Ascending aorta (tissue), 2 donors: ENCODE measurements around the gene OLA1. TPM values are rescaled to one million over a fixed set of nuclear protein-coding genes. Genes with fewer than 3 reads are reported as not detected.

ENCODE experiments used
- DNase-seq, 2 donors: peaks; one replicate each; pipeline ENCODE4 v3.0.0-alpha.2; 2019; ENCODE audit warnings: low spot score in 2 of 2
- H3K27ac ChIP-seq, 2 donors: fragments of 200-600 bp; sonication (generic); one replicate each; pipeline ENCODE4 v1.5.1; 2016 to 2017; ENCODE audit warnings: mild to moderate bottlenecking in 1 of 2
- H3K27me3 ChIP-seq: fragments of 200-600 bp; sonication (generic); one replicate; pipeline ENCODE4 v1.5.1; 2017
- H3K36me3 ChIP-seq, 2 donors: fragments of 200-600 bp; sonication (generic); one replicate each; pipeline ENCODE4 v1.5.1; 2016
- H3K4me1 ChIP-seq, 2 donors: fragments of 200-600 bp; sonication (generic); one replicate each; pipeline ENCODE4 v1.5.1; 2016 to 2017; ENCODE audit warnings: mild to moderate bottlenecking in 1 of 2
- H3K4me3 ChIP-seq, 2 donors: fragments of 200-600 bp; sonication (generic); one replicate each; pipeline ENCODE4 v1.5.1; 2016 to 2017; ENCODE audit warnings: mild to moderate bottlenecking in 1 of 2
- H3K9me3 ChIP-seq, 2 donors: fragments of 200-600 bp; sonication (generic); one replicate each; pipeline ENCODE4 v1.5.1; 2016
- CTCF ChIP-seq, 3 experiments: fragments of 200-600 bp in 2 of 3; fragments of 450-650 bp in 1 of 3; sonication (generic) in 2 of 3; IDR thresholded peaks; one replicate each; pipeline ENCODE4 v1.5.1; 2016 to 2019; ENCODE audit warnings: antibody characterized with exemption in 3 of 3, mild to moderate bottlenecking in 1 of 3, moderate library complexity in 1 of 3
- intact Hi-C: fragments of 100-400 bp; cut with DNase I; formaldehyde crosslinking; loops from one replicate; pipeline ENCODE4 v1.15.1; 2023
- total RNA-seq: library from RNA; depleted of rRNA; stranded (reverse); fragments of >200 nt; gene quantifications from one replicate; pipeline ENCODE4 v1.1.0, GENCODE V29; 2016

Gene OLA1
- total RNA-seq, 1 donor from 2014 or later: 29.5 TPM

GRCh38 chr2:174035981-174036742 lies 212.2 kb downstream of the OLA1 start:
- Histone ChIP-seq H3K36me3 (no peaks in the 10 kb centered on the region), H3K4me1 (peaks cover 9 to 24% of the 10 kb centered on the region in 2 donors), H3K9me3 (no peaks in the 10 kb centered on the region), H3K27me3 (no peaks in the 10 kb centered on the region), H3K4me3 (peak overlapping the region; percentile 4 to 14), H3K27ac (peak overlapping the region; percentile 37 to 83)
- peak in 1 of 2 donors; percentile 90 for DNase-seq
- intact Hi-C loops: loop anchor here (1.0 to 5.0 kb wide), 4 partner anchors 23 to 211 kb away; partner anchors contain the start of gene OLA1
- TF ChIP-seq CTCF (IDR thresholded peaks at IDR 0.05): peak; percentile 8 to 33 (median 21)

DNA sequence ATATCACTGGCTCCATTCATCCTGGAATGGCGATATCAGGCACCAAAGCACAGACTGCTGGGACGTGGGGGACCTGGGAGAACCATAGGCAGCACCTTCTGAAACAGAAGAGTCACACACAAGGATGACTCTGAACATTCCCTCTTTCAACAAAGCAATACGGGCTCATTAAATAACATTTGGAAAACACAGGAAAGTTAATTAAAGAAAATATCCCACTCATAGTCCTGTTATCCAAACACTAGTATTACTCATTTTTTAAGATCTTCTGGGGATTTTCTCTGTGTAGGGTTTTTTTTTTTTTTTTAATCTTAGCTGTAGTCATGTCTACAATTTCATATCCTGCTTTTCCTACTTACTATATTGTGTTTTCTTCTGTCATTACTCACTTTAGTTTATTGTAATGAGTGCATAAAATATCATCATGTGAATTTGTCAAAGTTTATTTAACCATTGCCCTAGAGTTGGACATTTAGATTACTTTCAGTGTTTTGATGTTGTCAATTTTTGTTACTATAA lies 213.2 kb downstream of the OLA1 start:
- H3K4me3 ChIP-seq: no peak overlapping the region
- H3K27ac ChIP-seq: no peak overlapping the region
- H3K27me3 ChIP-seq: no peaks in the 10 kb centered on the region
- peaks cover 9 to 24% of the 10 kb centered on the region in 2 donors for H3K4me1 ChIP-seq
- intact Hi-C loops: loop anchor here (2.0 to 5.0 kb wide), 2 partner anchors 22 to 212 kb away; partner anchors contain the start of gene OLA1
- H3K9me3 ChIP-seq: no peaks in the 10 kb centered on the region
- H3K36me3 ChIP-seq: no peaks in the 10 kb centered on the region
- no peak for TF ChIP-seq CTCF (IDR thresholded peaks at IDR 0.05)
- peak in 1 of 2 donors; percentile 48 for DNase-seq

GRCh38 chr2:174033163-174033550 lies 215.2 kb downstream of the OLA1 start:
- no peak for DNase-seq
- H3K9me3 ChIP-seq: no peaks in the 10 kb centered on the region
- no peaks in the 10 kb centered on the region for H3K36me3 ChIP-seq
- no peak for TF ChIP-seq CTCF (IDR thresholded peaks at IDR 0.05)
- no peak overlapping the region for H3K4me3 ChIP-seq
- H3K27me3 ChIP-seq: no peaks in the 10 kb centered on the region
- H3K27ac ChIP-seq: no peak overlapping the region
- H3K4me1 ChIP-seq: peaks cover 9 to 21% of the 10 kb centered on the region in 2 donors
- intact Hi-C loops: no loop called here

GRCh38 chr2:174031226-174031625 lies 217.1 kb downstream of the OLA1 start:
- Histone ChIP-seq H3K27me3 (no peaks in the 10 kb centered on the region), H3K9me3 (no peaks in the 10 kb centered on the region), H3K36me3 (no peaks in the 10 kb centered on the region), H3K4me3 (no peak overlapping the region), H3K4me1 (peaks cover 0 to 9% of the 10 kb centered on the region in 2 donors), H3K27ac (no peak overlapping the region)
- peak in 1 of 2 donors; percentile 31 for DNase-seq
- TF ChIP-seq CTCF (IDR thresholded peaks at IDR 0.05): no peak
- intact Hi-C loops: no loop called here

GRCh38 chr2:174028935-174029334 lies 219.4 kb downstream of the OLA1 start:
- H3K27ac ChIP-seq: no peak overlapping the region
- H3K36me3 ChIP-seq: no peaks in the 10 kb centered on the region
- no peak for TF ChIP-seq CTCF (IDR thresholded peaks at IDR 0.05)
- H3K9me3 ChIP-seq: no peaks in the 10 kb centered on the region
- DNase-seq: peak in 1 of 2 donors; percentile 1
- intact Hi-C loops: no loop called here
- no peaks in the 10 kb centered on the region for H3K27me3 ChIP-seq
- H3K4me1 ChIP-seq: peaks cover 0 to 7% of the 10 kb centered on the region in 2 donors
- no peak overlapping the region for H3K4me3 ChIP-seq
